ENCODE data around the gene ZNF878. TPM values are rescaled to one million over a fixed set of nuclear protein-coding genes. Genes with fewer than 3 reads are reported as not detected.

The ZNF878 gene
- total and polyA plus RNA-seq, 2 of the 8 experiments (the other 6 are each of a cell fraction or from before 2014, with no cell fraction given) = 0.91 to 9.1 TPM

GRCh38 chr19:12092065-12092867, 39.5 kb upstream of the ZNF878 start (continued):
- TF ChIP-seq POLR2AphosphoS5 (IDR thresholded peaks at IDR 0.05; ENCODE audit: low read depth, low read length) = peak; percentile 77
- TF ChIP-seq MAX (IDR thresholded peaks at IDR 0.05) = 0 out of 2 replicates have a peak, but pooled peaks have one; percentile 8
- peak; percentile 87 for TF ChIP-seq TBP (IDR thresholded peaks at IDR 0.05; ENCODE audit: low read depth, low read length)
- no peak for TF ChIP-seq CTBP2 (IDR thresholded peaks at IDR 0.05; ENCODE audit: borderline replicate concordance, insufficient read depth, insufficient read length, low read length)
- TF ChIP-seq ASH2L (IDR thresholded peaks at IDR 0.05; ENCODE audit: low read length) = peak; percentile 56

Data from H1 (cell line).